DND-41 (cell line): Measurements from ENCODE around the gene KIAA1210.

Source experiments
- ATAC-seq: fragments of 200-7000 bp; cut with Tn5 transposase; 3 replicates; pipeline ENCODE4 v1.9.1; 2021; ENCODE audit warnings: low read depth; ENCODE audit not compliant: insufficient read depth
- DNase-seq: peaks from one replicate; pipeline ENCODE4 v3.0.0-alpha.2; 2020
- H2AFZ ChIP-seq: 2 replicates; pipeline ENCODE4 v1.6.0; 2012; ENCODE audit warnings: low read depth, low read length
- H3K27ac ChIP-seq: 2 replicates; pipeline ENCODE4 v1.5.1; 2012; ENCODE audit warnings: low read length, inconsistent platforms
- H3K27me3 ChIP-seq: fragments of 200-600 bp; sonication (generic); 2 replicates; pipeline ENCODE4 v1.6.0; 2012; ENCODE audit warnings: low read length, mild to moderate bottlenecking, inconsistent platforms; ENCODE audit not compliant: insufficient read depth, poor library complexity
- H3K36me3 ChIP-seq: 2 replicates; pipeline ENCODE4 v1.5.1; 2012; ENCODE audit warnings: low read length, inconsistent platforms; ENCODE audit not compliant: insufficient read depth
- H3K4me1 ChIP-seq: 2 replicates; pipeline ENCODE4 v1.5.1; 2012; ENCODE audit warnings: mild to moderate bottlenecking, low read length; ENCODE audit not compliant: insufficient read depth
- H3K4me2 ChIP-seq: 2 replicates; pipeline ENCODE4 v1.6.0; 2012; ENCODE audit warnings: mild to moderate bottlenecking, moderate library complexity, low read length, inconsistent platforms; ENCODE audit not compliant: insufficient read depth
- H3K4me3 ChIP-seq, 2 experiments: fragments of 200-600 bp in 1 of 2; shearing (Covaris generic) in 1 of 2; 2 replicates each; pipeline ENCODE4 v1.5.1; 2012 to 2016; ENCODE audit warnings: inconsistent platforms in 2 of 2, low read length in 2 of 2, mild to moderate bottlenecking in 2 of 2, low read depth in 1 of 2, moderate library complexity in 1 of 2
- H3K79me2 ChIP-seq: 2 replicates; pipeline ENCODE4 v1.6.0; 2012; ENCODE audit warnings: low read length, inconsistent platforms; ENCODE audit not compliant: insufficient read depth
- H3K9ac ChIP-seq: 2 replicates; pipeline ENCODE4 v1.6.0; 2012; ENCODE audit warnings: low read depth, mild to moderate bottlenecking, inconsistent platforms, low read length, moderate library complexity
- H3K9me3 ChIP-seq: 2 replicates; pipeline ENCODE4 v1.5.1; 2012; ENCODE audit warnings: low read length, moderate library complexity, mild to moderate bottlenecking, inconsistent platforms; ENCODE audit not compliant: insufficient read depth, severe bottlenecking
- H4K20me1 ChIP-seq: 2 replicates; pipeline ENCODE4 v1.6.0; 2012; ENCODE audit warnings: low read length; ENCODE audit not compliant: insufficient read depth
- CTCF ChIP-seq: IDR thresholded peaks from 2 replicates; pipeline ENCODE4 v1.5.1; 2012; ENCODE audit warnings: borderline replicate concordance, low read length, moderate library complexity, mild to moderate bottlenecking; ENCODE audit not compliant: poor library complexity, severe bottlenecking; ENCODE audit errors: extremely low read depth
- EZH2 ChIP-seq: IDR thresholded peaks from 3 replicates; pipeline ENCODE4 v1.6.1; 2012; ENCODE audit warnings: borderline replicate concordance, low read depth, mild to moderate bottlenecking, moderate library complexity, low read length, inconsistent platforms; ENCODE audit not compliant: severe bottlenecking

The KIAA1210 gene

GRCh38 chrX:119158226-119158625 is 30.6 kb upstream of the KIAA1210 start:
- Histone ChIP-seq H3K9ac (no peak overlapping the region), H3K4me3 (no peak overlapping the region), H3K27me3 (no peaks in the 10 kb centered on the region), H3K36me3 (no peaks in the 10 kb centered on the region), H2AFZ (no peak overlapping the region), H3K4me2 (no peak overlapping the region), H3K27ac (no peak overlapping the region), H4K20me1 (no peaks in the 10 kb centered on the region), H3K4me1 (no peaks in the 10 kb centered on the region), H3K79me2 (no peaks in the 10 kb centered on the region), H3K9me3 (no peaks in the 10 kb centered on the region)
- DNase-seq (no peak), ATAC-seq (no peak)
- TF ChIP-seq CTCF = no peak
- TF ChIP-seq EZH2 = no peak

- Histone ChIP-seq H3K36me3 (no peaks in the 10 kb centered on the region), H3K9me3 (no peaks in the 10 kb centered on the region), H3K9ac (no peak overlapping the region), H3K79me2 (no peaks in the 10 kb centered on the region), H3K4me3 (no peak overlapping the region), H3K4me2 (no peak overlapping the region), H4K20me1 (no peaks in the 10 kb centered on the region), H3K4me1 (no peaks in the 10 kb centered on the region), H3K27ac (no peak overlapping the region), H3K27me3 (no peaks in the 10 kb centered on the region), H2AFZ (no peak overlapping the region)
- no peak for ATAC-seq
- no peak for DNase-seq
- no peak for TF ChIP-seq CTCF
- no peak for TF ChIP-seq EZH2
These were observed 28.6 kb upstream of the KIAA1210 start for GRCh38 chrX:119156241-119156640.

GRCh38 chrX:119155416-119156035 is 27.9 kb upstream of the KIAA1210 start:
- DNase-seq = no peak
- TF ChIP-seq CTCF (no peak), EZH2 (no peak)
- ATAC-seq = no peak

GRCh38 chrX:119151051-119151380 is 23.4 kb upstream of the KIAA1210 start:
- H3K4me2 ChIP-seq = no peak overlapping the region
- no peak overlapping the region for H2AFZ ChIP-seq
- no peak for DNase-seq

More at GRCh38 chrX:119155416-119156035, 27.9 kb upstream of the KIAA1210 start:
- H3K79me2 ChIP-seq = no peaks in the 10 kb centered on the region
- no peak overlapping the region for H3K4me3 ChIP-seq
- H3K27ac ChIP-seq = no peak overlapping the region
- H3K4me1 ChIP-seq = no peaks in the 10 kb centered on the region
- no peak overlapping the region for H3K9ac ChIP-seq
- H3K27me3 ChIP-seq = no peaks in the 10 kb centered on the region
- H3K4me2 ChIP-seq = no peak overlapping the region
- H2AFZ ChIP-seq = no peak overlapping the region
- H4K20me1 ChIP-seq = no peaks in the 10 kb centered on the region
- no peaks in the 10 kb centered on the region for H3K9me3 ChIP-seq
- no peaks in the 10 kb centered on the region for H3K36me3 ChIP-seq

More at GRCh38 chrX:119151051-119151380, 23.4 kb upstream of the KIAA1210 start:
- no peak overlapping the region for H3K9ac ChIP-seq
- H3K27me3 ChIP-seq = no peaks in the 10 kb centered on the region
- H3K4me1 ChIP-seq = no peaks in the 10 kb centered on the region
- no peaks in the 10 kb centered on the region for H3K36me3 ChIP-seq
- H3K9me3 ChIP-seq = no peaks in the 10 kb centered on the region
- no peak overlapping the region for H3K27ac ChIP-seq
- H4K20me1 ChIP-seq = no peaks in the 10 kb centered on the region
- no peak for TF ChIP-seq CTCF
- no peak for TF ChIP-seq EZH2
- H3K79me2 ChIP-seq = no peaks in the 10 kb centered on the region
- ATAC-seq = no peak
- no peak overlapping the region for H3K4me3 ChIP-seq
